Measurements from ENCODE around the gene PI4KB. TPM values are rescaled to one million over a fixed set of nuclear protein-coding genes. Genes with fewer than 3 reads are reported as not detected.

Gene PI4KB
- total RNA-seq, 1 donor from 2014 or later: 57.0 TPM

DNA sequence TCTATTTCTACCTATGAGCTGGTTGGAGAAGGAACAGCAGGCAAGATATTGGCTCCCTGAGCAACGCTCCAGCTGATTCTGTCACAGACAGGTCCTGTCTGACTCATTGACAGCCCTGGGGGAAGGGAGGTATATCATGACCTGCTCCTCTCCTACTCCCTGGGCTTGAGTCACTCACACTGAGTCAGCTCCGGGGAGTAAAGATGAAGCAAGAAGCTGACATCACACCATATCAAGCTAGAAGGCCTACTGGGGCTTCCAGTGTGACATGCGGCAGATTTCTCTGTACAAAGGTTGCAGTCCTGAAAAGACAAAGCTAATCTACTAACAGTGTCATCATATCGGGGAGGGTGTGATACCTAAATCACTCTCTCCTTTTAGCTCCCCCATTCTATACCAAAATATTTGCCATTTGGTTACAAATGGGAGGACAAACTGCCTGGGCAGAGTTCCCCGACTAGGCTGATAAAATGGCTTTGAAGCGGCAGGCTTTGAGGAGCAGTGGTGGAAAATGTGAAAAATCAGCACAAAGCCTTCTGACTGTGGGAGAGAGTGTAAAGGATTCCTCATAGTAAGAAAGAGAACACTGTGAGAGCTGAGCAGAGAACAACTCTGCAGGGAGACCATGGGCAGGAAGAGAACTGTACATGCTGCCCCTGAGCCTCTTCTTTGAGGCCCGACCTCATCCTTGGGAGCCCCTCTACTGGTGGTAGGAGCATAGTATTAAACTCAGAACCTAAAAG lies 15.5 kb downstream of the PI4KB start:
- DNase-seq (ENCODE audit: low read depth): peak; percentile 99

DNA sequence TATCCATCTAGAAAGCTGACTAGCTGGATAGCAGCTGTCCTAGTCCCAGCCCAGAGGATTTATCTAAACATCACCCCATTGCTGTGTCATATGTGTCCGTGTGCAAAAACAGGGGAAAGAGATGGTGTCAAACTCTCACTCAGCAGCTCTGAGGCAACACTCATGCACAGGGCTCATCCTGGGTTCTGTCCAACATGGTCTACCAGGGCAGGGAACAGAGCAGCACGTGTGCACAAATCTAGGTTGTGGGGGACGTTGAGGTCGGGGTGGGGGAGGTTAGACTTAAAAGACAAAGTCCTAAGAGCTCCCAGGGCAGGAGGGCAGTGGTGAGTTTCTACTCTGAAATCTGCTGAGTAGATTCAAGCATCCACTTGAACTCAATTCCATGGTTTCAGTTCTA lies 16.2 kb downstream of the PI4KB start:
- DNase-seq (ENCODE audit: low read depth): no peak

DNA sequence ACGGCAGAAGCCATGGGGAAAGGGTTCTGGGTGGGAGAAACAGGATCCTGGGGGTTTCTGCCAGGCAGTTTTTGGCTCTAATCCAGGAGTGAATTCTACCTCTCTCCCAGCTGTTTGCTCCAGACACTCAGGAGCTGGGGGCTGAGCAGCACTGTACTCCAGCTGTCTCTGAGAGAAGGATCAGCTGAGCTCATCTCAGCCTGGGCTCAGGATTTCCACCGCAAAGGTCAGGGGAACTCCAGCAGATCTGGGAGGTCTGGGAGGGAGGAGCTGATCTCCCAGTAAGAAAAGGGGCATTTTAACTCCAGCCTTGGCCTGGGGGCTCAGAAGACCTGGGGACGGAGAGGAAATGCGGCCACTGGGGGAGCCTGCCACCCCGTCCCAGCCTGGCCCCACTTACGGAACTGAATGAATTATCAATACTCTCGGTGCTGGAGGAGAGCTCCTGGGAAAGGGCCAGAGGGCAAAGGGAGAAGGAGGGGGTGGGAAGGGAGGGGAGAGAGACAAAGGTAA lies 17.3 kb downstream of the PI4KB start:
- DNase-seq (ENCODE audit: low read depth): no peak

DNA sequence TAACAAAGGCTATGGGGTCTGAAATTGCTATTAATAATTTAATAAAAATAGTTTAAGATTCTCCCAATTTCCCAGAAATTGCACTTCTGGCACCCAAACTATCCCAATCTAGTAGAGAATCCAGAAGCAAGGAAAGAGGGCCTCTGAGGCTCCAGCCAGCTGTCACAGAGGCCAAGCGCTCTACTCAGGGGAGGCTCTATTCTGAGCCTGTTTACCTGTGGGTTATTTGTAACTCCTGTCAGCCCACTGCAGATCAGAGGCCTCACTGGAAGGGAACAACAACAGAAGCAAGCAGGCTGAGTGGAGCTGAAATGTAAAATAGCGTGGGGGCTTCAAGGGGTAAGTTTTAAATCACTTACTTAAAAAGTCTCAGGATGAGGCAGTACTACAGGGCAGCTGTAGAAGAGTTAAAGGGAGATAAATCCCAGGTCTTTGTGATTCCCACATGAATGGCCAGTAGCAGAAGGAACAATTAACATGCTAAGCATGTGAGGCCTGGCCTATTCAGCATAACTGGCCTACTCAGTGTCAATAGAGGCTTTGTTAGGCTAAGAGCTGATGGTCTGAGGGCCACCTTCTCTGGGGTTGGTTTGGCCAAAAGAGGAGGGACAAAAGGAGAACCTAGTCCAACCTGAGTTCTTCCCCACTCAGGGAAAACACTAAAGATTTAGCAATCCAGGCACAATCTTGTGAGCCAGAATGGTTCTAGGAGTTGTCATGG lies 32.3 kb downstream of the PI4KB start:
- DNase-seq (ENCODE audit: low read depth): no peak

DNA sequence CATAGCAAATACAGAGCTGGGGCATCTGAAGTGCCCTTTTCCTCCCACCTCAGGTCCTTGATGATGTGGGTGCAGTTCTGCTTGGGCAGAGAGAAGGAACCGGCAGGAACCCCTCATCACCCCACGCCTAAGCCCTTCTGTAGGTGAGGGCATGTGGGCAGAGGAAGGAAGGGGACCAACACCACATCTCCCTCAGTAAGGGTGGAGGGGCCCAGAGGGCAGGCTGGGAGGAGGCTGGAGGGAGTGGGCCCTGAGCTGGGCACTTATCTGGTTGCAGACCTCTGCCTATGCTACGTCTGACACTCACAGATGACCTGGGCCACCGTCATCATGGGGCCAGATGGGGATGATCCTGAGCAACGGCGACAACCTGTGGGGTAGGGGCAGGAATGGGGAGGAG lies 34.1 kb downstream of the PI4KB start:
- no peak for DNase-seq (ENCODE audit: low read depth)

DNA sequence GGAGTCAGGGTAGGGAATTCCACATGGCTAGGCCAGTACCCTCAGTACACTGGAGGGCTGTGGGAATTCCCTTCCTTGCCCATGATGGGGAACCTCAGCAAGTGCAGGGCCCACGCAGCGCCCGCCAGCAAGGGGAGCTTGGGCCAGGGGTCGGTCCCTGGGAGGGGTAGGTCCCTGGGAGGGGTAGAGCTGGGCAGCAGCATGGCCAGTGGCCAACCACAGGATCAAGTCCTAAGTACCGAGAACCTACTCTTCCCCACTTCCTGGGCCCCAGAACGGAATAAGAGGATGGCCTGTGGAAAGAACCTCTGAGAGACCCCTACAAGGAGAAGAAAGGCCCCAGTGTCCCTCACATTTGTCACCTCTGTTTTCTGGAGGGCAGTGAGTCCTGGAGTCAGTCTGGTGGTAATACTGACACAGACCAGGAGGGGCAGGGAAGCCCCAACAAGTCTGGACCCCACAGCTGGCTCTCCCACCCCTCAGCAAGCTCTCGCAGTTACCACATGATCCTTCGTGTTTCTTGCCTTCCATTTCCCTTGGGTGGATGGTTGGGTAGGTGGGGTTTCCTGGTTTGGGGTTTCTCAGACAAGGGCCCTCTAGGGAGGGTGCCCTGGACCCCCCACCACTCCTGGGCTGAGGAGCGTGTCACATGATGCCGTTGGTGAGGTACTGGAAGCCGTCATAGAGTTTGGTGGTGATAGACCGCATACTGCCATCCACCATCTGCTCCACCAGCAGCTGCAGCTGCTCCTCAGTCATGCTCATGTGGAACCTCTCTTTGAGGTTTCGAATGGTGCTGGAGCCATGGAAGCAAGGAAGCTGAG lies 34.8 kb downstream of the PI4KB start:
- DNase-seq (ENCODE audit: low read depth): no peak

DNA sequence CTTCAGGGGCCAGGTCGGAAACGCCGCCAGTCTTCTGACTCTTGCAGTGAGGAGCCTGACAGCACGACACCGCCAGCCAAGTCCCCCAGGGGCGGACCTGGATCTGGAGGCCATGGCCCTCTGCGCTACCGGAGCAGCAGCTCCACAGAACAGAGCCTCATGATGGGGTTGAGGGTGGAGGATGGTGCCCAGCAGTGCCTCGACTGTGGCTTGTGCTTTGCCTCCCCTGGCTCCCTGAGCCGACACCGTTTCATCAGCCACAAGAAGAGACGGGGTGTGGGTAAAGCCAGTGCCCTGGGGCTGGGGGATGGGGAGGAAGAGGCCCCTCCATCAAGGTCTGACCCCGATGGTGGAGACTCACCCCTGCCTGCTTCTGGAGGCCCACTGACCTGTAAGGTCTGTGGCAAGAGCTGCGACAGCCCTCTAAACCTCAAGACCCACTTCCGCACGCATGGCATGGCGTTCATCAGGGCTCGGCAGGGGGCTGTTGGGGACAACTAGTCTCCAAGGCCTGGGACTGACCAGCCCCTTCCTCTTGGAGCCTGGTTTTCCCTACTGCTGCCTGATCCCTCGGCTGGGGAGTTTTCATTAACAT lies 36.4 kb downstream of the PI4KB start:
- DNase-seq (ENCODE audit: low read depth): no peak

DNA sequence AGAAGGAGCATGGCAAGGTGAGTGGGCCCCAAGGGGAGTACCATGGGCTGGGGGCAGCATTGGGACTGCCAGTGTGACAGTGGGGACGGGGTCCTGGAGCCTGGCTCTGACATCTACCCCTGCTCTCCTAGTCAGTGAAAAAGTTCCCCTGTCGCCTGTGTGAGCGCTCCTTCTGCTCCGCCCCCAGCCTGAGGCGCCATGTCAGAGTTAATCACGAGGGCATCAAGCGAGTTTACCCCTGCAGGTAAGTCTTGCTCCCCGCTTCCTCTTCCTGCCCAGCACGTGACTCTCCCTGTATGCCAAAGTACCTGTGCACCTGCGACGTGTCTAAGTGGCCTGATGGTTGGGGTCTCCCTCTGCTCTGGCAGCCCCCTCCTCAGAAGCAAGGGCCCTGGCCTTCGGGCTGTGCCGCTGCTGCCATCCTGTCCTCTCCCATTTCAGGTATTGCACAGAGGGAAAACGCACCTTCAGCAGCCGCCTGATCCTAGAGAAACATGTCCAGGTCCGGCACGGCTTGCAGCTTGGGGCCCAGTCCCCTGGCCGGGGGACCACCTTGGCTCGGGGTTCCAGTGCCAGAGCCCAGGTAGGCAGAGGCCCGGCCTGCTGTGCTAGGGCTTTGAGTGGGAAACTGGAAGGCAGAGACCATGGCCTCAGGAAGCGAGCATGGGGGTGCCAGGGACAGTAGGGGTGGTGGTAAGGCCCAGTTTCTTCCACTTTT lies 37.1 kb downstream of the PI4KB start:
- DNase-seq (ENCODE audit: low read depth): no peak

DNA sequence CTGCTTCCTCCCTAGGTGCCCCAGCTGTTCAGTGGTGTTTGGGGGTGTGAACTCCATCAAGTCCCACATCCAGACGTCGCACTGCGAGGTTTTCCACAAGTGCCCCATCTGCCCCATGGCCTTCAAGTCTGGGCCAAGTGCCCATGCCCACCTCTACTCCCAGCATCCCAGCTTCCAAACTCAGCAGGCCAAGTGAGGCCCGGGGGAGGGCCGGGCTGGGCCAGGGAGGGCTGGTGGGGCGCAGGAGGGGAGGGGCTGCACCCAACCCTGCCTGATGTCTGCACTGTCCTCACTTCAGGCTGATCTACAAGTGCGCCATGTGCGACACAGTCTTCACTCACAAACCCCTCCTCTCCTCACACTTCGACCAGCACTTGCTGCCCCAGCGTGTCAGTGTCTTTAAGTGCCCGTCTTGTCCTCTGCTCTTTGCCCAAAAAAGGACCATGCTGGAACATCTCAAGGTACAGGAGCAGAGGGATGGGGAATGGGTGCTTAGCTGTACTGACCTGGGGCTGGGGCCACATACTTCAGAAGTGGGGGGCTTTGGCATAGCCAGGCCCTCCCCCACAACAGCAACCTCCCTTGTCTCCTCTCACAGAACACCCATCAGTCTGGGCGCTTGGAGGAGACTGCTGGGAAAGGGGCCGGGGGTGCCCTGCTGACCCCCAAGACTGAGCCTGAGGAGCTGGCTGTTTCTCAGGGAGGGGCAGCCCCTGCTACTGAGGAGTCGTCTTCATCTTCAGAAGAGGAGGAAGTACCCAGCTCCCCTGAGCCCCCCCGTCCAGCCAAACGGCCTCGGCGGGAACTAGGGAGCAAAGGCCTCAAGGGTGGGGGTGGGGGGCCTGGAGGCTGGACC lies 37.9 kb downstream of the PI4KB start:
- no peak for DNase-seq (ENCODE audit: low read depth)

DNA sequence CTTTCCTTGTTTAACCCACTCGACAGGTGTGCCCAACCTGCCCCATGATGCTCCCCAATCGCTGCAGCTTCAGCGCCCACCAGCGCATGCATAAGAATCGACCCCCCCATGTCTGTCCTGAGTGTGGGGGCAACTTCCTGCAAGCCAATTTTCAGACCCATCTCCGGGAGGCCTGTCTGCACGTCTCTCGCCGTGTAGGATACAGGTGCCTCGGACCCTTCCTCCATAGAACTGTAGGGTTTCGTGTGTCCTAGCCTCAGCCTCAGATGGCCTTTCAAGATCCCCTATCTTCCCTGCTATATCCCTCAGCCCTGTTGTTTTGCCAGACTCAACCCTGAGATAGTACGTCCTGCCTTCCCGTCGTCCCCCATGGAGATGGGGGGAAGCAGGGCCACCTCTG lies 38.7 kb downstream of the PI4KB start:
- no peak for DNase-seq (ENCODE audit: low read depth)

DNA sequence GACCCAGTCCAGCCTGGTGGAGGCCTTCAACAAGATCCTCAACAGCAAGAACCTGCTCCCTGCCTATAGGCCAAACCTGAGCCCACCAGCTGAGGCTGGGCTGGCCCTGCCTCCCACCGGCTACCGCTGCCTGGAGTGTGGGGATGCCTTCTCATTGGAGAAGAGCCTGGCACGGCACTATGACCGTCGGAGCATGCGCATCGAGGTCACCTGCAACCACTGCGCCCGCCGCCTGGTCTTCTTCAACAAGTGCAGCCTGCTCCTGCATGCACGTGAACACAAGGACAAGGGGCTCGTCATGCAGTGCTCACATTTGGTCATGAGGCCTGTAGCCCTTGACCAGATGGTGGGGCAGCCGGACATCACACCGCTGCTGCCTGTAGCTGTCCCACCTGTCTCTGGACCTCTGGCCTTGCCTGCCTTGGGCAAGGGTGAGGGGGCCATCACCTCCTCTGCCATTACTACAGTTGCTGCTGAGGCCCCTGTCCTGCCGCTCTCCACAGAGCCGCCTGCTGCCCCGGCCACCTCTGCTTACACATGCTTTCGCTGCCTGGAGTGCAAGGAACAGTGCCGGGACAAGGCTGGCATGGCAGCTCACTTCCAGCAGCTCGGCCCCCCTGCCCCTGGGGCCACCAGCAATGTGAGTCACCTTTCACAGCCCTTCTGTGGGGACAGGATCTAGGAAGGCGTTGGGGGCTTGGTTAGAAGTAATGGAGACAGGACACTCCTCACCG lies 39.3 kb downstream of the PI4KB start:
- no peak for DNase-seq (ENCODE audit: low read depth)

DNA sequence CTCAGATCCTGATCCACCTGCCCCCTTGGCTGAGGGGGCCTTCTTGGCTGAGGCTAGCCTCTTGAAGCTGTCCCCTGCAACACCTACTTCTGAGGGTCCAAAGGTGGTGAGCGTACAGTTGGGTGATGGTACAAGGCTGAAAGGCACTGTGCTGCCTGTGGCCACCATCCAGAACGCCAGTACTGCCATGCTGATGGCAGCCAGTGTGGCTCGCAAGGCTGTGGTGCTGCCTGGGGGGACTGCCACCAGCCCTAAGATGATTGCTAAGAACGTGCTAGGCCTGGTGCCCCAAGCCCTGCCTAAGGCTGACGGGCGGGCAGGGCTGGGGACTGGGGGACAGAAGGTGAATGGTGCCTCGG lies 39.9 kb downstream of the PI4KB start:
- DNase-seq (ENCODE audit: low read depth): no peak

DNA sequence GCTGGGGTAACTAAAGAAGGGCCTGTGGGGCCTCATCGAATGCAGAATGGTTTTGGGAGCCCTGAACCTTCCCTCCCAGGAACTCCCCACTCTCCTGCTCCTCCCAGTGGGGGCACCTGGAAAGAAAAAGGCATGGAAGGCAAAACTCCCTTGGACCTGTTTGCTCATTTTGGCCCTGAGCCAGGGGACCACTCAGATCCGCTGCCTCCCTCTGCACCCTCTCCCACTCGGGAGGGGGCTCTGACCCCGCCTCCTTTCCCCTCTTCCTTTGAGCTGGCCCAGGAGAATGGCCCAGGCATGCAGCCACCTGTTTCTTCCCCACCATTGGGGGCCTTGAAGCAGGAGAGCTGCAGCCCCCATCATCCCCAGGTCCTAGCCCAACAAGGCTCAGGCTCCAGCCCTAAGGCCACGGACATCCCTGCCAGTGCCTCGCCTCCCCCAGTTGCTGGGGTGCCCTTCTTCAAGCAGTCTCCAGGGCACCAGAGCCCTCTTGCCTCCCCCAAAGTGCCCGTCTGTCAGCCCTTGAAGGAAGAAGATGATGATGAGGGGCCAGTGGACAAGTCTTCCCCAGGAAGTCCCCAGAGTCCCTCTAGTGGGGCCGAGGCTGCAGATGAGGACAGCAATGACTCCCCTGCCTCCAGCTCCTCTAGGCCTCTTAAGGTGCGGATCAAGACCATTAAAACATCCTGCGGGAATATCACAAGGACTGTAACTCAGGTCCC lies 40.4 kb downstream of the PI4KB start:
- no peak for DNase-seq (ENCODE audit: low read depth)

DNA sequence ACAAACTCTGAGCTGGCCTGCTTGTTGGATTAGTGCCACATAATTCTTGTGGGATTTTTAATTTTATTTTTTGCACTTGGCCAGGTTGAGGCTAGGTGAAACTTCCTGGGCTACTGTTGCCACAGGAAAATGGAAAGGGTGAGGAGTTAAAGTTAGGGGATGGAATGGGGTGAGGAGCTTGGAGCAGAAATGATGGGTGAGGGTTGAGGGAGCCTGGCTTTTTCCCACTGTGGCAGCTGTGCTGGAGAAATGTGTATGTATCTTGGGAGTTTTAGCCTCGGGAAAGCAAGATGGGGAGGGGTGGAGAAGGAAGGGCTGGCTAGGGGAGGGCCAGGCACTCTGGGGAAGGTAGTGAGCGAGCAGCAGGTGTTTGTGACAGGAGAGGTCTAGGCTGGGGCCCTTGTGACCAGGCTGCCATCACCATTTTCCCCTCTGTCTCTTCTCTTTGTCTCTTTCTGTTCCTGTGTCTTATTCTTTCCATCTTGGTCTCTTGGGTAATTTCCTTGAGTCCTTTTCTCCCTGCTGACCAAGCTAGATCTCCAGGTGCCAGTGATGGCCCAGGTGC lies 43.1 kb downstream of the PI4KB start:
- no peak for DNase-seq (ENCODE audit: low read depth)

DNA sequence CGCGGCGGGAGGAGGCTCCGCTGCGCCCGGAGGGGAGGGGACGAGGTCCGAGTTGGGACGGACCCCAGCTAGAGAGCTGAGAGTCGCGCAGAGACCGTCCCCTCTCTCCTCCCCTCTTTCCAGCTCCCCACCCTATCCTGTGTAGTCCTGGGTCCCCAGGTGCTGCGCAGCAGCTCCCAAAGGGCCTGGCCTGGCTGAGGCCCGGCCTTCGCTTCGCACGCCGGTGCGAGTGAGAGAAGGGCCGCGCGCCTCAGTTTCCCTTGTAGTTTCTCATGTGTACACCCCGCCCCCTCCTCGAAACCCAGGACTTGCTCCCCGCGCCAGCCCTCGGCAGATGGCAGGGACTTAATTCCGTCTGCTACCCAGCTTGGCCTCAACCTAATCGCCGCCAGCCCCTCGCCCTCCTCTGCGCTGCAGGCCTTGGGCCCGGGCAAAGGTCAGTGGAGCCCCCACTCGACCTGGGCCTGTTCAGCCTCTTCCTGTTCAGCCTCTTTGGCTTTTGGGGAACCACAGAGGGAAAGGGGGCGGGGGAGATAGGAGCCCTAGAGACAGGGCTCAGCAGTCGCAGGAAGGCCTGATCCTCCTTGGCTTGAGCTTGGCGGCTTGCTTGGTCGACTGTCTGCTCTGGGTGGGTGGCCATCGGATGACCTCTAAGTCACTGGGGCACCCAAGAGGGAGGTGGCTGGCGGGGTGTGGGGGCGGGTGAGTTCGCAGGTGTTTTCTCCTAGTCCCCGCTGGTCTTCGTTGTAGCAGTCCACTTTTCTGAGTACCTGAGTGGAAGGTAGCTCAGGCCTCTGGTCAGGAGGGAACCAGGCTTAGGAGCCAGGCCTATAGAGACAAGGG lies 44.1 kb downstream of the PI4KB start:
- no peak for DNase-seq (ENCODE audit: low read depth)

DNA sequence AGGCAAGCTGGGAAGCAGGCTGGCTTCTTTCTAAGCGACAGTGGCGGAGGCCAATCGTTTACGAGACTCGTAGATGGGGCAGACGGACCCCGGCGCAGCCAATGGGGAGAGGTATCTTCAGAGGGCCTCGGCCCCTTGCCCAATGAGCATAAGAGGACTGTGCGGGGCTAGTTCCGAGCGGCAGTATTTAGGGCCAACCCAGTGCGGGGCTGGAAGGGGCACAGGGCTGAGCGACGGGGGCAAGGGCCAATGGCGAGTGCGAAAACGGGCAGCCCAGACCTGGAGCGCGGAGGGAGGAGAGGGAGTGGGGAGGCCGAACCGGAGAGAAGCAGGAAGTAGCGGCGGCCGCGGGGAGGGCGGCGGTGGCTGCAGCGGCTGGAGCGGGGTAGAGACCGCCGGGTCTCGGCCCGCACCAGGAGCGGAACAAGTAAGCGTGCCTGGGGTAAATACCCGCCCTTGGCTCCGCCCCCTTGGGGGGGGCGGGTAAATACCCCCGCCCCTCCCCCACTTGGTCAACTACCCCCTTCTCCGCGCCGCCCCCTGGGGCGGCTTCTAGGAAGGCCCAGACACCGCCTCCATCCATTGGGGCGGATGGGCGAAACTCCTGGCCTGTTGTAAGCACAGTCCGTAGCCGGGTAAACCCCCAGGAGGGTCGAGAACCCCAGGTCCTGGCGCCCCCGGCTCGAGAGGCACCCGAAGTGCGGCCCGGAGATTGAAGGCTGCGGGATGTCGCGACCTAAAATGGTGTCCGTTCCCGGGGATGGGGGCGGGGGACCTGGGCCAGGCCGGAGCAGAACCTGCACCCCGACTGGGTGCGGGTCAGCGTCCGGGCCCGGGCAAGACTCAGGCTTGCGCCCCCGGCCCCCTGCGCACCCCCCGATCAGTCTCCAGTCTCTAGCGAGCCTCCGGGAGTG lies 45.0 kb downstream of the PI4KB start, which contains the start of gene ZNF687:
Gene ZNF687, plus strand, starts transcription at position 331 of the 914 bp plus-strand sequence. CDS start 3,993 bp downstream, outside the sequence.
- peak; percentile 99 for DNase-seq (ENCODE audit: low read depth)

Measured in renal cortical epithelial cell (primary cell).